IPS-18c (cell line): Measurements from ENCODE around the gene EPB41.

ENCODE experiments used
- H3K4me3 ChIP-seq: 2 replicates; pipeline ENCODE4 v1.7.0; 2013; ENCODE audit warnings: low read depth, mild to moderate bottlenecking, low read length, moderate library complexity; ENCODE audit not compliant: insufficient read depth
- H3K9me3 ChIP-seq: one replicate; pipeline ENCODE4 v1.6.1; 2013; ENCODE audit warnings: mild to moderate bottlenecking, low read length, moderate library complexity; ENCODE audit not compliant: control insufficient read depth, insufficient read depth

The EPB41 gene

DNA sequence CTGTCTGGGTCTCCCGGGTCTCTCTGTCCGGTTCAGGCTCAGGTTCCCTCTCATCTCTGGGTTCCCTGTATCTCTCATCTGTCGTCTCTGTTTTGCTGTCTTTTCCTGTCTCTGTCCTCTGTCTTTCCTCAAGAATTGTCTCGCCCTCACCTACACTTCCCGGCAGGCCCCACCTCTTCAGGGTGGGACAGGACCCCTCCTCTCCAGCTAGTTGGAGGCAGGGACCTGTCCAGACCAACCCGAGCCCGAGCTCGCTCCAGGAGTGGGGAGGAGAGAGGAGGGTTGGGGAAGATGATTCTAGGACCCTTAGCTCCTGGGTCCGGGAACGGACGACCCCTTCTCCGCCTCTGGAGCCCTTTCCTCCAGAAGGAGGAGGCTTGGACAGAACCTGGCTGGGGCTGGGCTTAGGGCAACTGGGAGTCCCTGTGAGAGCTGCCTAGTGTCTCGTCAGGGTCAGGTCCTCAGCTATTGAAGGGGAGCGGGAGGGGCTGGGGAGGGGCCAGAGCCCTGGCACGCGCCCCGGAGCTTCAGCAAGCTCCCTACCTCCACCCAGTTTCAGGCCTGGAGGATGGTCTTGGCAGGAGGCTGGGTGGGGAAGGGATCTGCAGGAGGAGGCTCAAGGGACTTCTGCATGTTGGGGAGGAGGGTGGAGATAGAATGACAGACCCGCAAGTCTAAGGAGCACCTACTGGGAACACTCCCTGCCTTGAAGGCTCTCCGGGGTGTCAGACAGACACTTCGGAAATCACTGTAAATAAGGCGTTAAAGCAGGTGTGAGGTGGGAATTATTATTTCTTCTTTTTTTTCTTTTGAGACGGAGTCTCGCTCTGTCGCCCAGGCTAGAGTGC lies 26.3 kb upstream of the EPB41 start:
- no peaks in the 10 kb centered on the region for H3K9me3 ChIP-seq
- H3K4me3 ChIP-seq: peak overlapping the region; percentile 84

GRCh38 chr1:28888915-28889314 lies 25.5 kb upstream of the EPB41 start:
- Histone ChIP-seq H3K9me3 (no peaks in the 10 kb centered on the region), H3K4me3 (no peak overlapping the region)

DNA sequence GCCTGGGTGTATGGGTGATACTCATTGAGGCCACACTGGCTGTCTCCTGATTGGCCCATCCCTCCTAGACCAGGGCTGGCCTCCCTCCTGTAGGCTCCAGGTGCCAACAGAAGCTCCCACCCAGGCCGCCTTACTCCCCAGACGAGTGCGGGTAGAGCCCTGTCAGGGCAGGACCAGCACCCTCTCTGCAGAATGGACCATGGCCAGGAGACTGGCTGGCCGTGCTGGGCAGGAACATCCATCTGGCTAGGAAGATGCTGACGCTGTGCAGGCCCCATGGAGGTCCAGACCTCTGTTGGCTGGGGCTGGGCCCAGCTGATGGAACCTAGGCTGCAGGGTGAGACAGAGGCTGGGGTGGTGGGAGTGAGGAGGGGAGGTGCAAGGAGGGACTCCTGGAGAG lies 25.0 kb upstream of the EPB41 start:
- H3K4me3 ChIP-seq: no peak overlapping the region
- no peaks in the 10 kb centered on the region for H3K9me3 ChIP-seq

DNA sequence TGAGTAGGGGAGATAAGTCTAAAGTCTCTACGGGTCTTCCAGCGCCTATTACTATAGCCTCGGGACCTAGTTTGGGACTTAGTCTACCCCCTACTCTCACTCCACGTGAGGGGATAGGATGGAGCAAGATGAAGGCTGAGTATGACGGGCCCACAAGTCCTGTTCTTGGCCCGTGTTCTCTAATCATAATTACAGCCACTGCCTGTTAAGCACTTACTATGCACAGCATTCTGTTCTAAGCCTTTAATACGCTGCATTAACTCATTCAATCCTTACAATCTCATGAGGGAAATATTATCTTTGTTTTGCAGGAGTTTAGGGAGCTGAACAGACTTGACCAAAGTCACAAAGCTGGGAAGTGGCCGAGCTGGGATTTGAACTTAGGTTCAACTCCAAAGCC lies 23.9 kb upstream of the EPB41 start:
- Histone ChIP-seq H3K4me3 (no peak overlapping the region), H3K9me3 (no peaks in the 10 kb centered on the region)

- H3K9me3 ChIP-seq: no peaks in the 10 kb centered on the region
- H3K4me3 ChIP-seq: no peak overlapping the region
These were observed 23.5 kb upstream of the EPB41 start for GRCh38 chr1:28890836-28891235.

- Histone ChIP-seq H3K9me3 (no peaks in the 10 kb centered on the region), H3K4me3 (no peak overlapping the region)
These were observed 23.1 kb upstream of the EPB41 start for GRCh38 chr1:28891256-28891655.

DNA sequence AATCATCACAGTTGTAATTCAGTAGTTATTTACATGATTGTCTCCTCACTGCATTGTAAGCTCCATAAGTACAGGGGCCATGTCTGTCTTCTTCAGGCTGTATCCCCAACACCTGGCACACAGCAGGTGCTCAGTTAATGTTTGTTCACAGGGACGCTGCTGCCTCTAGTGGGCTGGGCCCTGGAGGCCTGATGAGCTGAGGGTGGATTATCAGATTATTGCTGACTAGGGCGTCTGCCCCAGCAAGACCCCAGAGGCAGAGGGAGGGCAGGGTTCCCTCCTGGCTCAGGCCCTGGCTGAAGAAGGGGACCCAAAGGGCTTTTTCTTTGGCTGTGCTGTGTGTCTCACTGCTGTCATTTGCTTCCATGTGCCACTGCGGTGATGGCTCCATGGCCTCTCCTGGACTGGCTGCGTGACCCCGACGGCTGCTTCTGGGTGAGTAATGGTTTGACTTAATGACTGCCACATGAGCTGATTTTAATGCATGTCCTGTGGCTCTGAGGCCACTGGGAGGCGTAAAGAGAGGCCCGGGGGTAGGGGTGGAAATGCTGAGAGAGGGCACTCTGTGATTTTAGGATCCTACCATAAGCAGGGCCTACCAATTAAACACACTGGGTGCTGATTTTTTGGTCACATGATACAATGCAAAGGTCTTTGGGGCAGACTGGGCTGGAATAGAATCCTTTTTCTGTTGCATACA lies 20.8 kb upstream of the EPB41 start:
- H3K9me3 ChIP-seq: no peaks in the 10 kb centered on the region
- no peak overlapping the region for H3K4me3 ChIP-seq

- Histone ChIP-seq H3K4me3 (no peak overlapping the region), H3K9me3 (no peaks in the 10 kb centered on the region)
These were observed 19.6 kb upstream of the EPB41 start for GRCh38 chr1:28894785-28895184.

DNA sequence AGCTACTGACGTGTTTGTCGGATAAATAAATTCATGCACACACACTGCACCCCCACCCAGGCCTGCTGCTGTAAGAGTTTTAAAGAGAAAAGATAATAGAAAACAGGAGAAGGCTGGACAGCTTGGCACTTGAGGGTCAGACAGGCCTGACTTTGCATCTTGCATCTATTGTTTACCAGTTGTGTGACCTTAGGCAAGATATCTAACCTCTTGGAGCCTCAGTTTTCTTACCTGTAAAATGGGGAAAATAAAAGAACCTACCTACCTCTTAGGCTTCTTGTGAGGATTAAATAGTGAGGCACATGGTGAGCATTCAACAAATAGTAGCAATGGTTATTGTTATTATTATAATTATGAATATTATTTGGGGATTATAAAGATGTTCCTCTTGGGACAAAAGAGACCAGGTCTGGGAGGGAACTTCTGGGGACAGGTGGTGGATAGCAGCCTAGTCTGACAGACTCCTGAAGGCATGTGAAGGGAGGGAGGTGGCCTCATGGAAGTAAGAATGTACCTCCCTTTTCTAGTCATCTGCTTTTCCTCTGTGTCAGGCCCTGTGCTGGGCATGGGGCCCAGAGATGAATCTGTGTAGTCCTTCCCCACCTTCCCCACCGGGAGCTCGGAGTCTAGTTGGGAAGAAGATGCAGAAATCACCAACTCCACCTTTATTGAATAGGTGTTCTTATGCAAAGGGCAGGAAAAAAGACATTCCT lies 18.3 kb upstream of the EPB41 start:
- no peak overlapping the region for H3K4me3 ChIP-seq

GRCh38 chr1:28896609-28896986 lies 17.8 kb upstream of the EPB41 start:
- Histone ChIP-seq H3K4me3 (no peak overlapping the region), H3K9me3 (no peaks in the 10 kb centered on the region)

More for the DNA sequence above, 18.3 kb upstream of the EPB41 start:
- no peaks in the 10 kb centered on the region for H3K9me3 ChIP-seq

- H3K9me3 ChIP-seq: no peaks in the 10 kb centered on the region
- H3K4me3 ChIP-seq: no peak overlapping the region
These were observed 16.6 kb upstream of the EPB41 start for GRCh38 chr1:28897789-28898188.

- H3K9me3 ChIP-seq: no peaks in the 10 kb centered on the region
- H3K4me3 ChIP-seq: no peak overlapping the region
These were observed 15.9 kb upstream of the EPB41 start for GRCh38 chr1:28898405-28898881.

DNA sequence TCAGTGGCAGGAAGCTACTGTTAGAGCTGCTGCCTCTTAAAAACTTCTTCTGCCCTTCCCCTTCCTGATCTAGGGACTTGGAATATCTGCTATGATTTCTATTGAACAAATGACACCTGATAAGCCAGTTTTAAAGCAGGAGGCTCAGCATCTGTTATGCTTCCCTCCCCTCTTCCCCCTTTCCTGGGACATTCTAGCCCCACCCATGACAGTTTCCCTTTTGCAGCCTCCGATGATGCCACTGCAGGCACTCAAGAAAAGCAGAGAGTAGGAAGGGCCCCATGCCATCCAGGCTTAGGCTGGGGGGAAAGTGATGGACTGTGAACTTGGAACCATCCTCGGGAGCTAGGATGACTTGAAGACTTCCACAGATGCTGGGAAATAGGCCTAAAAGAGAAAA lies 15.1 kb upstream of the EPB41 start:
- Histone ChIP-seq H3K9me3 (no peaks in the 10 kb centered on the region), H3K4me3 (no peak overlapping the region)

DNA sequence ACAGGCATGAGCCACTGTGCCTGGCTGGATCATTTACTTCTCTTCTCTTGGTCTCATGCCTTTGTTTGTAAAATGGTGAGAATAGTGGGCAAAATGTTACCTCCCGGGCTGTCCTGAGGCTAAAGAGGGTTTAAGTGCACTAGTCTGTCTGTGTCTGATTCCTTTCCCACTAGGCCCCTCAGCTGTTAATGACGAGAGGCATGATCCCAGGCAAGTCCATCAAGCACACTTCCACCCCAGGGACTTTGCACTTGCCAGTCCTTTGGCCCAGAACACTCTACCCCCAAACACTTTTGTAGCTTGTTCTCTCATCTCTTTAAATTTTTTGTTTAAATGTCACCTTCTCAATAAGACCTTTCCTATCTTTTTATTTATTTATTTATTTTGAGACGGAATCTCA lies 13.8 kb upstream of the EPB41 start:
- Histone ChIP-seq H3K9me3 (no peaks in the 10 kb centered on the region), H3K4me3 (no peak overlapping the region)

GRCh38 chr1:28902738-28903137 lies 11.6 kb upstream of the EPB41 start:
- no peaks in the 10 kb centered on the region for H3K9me3 ChIP-seq
- H3K4me3 ChIP-seq: no peak overlapping the region

- Histone ChIP-seq H3K9me3 (no peaks in the 10 kb centered on the region), H3K4me3 (no peak overlapping the region)
These were observed 8.3 kb upstream of the EPB41 start for GRCh38 chr1:28905921-28906666.

- no peak overlapping the region for H3K4me3 ChIP-seq
- H3K9me3 ChIP-seq: no peaks in the 10 kb centered on the region
These were observed 5.2 kb upstream of the EPB41 start for GRCh38 chr1:28909198-28909597.
